NCI-H1436 treated with DMSO at 0.1 percent for 48 hours (cell line): ENCODE data around the gene ITPR2.
"Not testable (repeated sequence)": the region's sequence is repeated elsewhere in the genome, so short reads cannot be mapped to it uniquely, and the experiment has no call there.

Experiments used
- DNase-seq: peaks from one replicate; lab custom pipeline; 2025; lab: John Stamatoyannopoulos, UW

Gene ITPR2

DNA sequence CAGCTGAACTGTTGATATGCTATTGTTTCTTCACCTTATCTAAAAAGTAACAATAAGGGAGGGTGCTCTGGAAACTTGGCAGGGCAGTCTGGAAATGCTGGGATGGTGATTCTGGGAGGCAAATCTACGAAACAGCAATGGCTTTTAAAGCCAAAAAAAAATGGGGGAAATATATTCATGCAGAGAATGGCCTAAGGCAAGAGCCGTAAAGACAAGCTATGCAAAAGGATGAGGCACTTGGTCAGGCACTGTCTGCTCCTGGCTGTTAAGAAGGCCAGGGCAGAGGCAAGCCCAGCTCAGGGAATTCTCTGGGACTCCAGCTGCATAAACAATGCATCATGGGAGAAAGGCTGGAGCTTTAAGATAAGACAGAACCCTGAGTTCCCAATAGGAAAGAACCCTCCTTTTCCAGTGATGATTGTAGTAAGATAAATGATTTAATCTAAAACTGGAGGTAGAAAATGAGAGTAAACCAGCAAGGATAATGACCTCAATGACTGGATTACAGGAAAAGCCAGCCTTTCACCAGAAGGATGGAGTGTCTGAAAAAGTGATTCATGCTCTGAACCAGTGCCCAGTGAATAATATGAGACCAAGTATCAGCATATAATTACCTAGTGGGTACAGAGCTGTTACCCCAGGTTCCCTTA lies 46.0 kb downstream of the ITPR2 start:
- no peak for DNase-seq

DNA sequence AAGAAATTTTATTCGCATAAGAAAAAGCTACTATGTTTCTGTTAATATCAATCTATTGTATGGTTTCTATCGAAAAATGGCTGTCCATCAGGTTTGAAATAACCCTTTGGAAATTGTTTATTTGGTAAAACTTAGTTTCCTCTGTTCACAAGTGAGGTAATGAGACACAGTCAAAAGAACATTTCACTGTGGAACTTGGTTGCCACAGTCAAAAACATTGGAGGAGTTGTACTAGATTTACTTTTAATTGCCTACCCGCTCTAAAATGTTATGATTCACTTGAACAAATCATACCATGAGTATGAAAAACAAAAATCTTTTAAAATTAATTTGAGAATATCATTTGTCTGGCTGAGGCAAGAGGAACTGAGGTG lies 46.5 kb downstream of the ITPR2 start:
- no peak for DNase-seq

DNA sequence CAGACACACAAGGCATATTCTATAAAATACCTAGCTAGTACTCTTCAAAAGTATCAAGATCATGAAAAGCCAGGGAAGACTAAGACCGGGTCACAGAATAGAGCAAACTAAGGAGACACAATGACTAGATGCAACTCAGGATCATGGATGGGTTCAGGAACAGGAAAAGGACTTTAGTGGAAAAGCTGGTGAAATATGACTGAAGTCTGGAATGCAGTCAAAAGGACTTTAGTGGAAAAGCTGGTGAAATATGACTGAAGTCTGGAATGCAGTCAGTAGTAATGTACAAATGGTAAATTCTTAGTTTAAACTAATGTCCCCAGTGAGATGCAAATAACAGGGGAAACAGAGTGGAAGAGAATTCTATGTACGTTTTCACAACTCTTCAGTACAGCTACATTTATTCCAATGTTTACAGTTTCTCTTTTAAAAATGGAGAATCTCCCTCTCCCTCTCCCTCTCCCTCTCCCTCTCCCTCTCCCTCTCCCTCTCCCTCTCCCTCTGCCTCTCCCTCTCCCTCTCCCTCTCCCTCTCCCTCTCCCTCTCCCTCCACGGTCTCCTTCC lies 49.1 kb downstream of the ITPR2 start:
- DNase-seq = not testable (repeated sequence)

DNA sequence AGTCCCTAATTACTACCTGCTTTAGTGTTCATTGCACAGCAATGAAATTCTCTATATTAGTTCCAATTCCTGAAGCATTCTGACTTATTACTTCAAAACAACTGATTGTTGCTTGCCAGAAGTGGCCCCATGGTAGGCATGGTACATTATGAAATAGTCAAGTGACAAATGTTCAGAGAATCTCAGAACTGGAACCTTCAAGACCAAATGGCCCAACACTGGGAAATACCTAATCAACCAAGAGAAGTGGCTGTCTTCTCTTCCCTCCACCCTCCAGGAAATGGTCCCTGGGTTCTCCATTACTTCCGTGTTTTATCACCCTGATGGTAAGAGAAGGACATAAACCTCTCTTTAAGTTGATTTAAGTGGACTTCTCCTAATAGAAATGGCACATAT lies 49.9 kb downstream of the ITPR2 start:
- no peak for DNase-seq

DNA sequence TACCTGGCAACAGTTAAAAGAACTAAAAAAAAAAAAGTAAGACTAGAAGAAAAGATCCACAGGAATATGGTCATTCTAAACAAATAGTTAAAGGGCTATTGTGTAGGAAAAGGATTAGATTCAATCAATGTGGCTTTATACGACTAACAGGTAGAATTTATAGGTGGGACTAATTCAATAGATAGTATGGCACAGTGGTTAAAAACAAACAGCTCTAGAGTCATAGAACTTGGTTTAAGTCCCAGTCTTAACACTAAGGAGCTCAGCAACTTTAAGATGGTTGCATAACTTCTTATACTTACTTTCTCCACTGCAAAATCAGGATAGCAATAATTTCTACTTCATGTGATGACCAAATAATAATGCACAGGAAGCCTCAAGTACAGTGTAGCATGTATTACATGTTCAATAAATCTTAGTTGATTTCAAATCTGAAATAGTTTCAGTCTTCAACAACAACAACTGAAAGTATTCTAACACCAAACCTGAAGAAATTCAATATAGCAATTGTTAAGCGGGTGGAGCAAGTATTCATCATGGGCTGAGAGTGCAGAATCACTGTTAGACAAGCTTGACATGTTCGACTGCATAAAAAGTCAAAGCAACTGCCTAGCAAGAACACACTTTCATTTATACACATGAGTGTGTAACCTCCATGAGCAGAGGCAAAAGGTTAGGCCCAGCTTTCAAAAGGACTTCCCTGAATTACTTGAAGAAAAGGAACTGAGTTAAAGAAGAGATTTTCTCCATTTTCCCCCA lies 50.4 kb downstream of the ITPR2 start:
- DNase-seq = no peak

DNA sequence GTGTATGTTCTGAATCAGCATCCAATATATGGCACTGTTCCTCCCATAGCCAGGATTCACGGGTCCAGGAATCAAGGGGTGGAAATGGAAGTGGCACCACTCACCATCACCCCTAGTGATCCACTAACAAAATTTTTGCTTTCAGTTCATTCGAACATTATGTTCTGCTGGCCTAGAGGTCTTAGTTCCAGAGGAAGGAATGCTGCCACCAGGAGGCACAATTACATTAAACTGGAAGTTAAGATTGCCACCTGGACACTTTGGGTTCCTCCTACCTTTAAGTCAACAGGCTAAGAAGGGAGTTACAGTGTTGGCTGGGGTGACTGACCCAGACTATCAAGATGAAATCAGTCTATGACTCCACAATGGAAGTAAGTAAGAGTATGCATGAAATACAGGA lies 52.3 kb downstream of the ITPR2 start:
- not testable (repeated sequence) for DNase-seq

DNA sequence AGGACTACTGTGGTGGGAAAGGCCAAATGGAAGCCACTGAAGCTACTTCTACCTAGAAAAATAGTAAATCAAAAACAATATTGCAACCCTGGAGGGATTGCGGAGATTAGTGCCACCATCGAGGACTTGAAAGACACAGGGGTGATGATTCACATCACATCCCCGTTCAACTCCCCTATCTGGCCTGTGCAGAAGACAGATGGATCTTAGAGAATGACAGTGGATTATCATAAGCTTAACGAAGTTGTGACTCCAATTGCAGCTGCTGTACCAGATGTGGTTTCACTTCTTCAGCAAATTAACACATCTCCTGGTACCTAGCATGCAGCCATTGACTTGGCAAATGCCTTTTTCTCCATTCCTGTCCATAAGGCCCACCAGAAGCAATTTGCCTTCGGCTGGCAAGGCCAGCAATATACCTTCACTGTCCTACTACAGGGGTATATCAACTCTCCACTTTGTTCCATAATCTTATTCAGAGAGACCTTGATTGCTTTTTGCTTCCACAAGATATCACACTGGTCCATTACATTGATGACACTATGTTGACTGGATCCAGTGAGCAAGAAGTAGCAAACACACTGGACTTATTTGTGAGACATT lies 54.7 kb downstream of the ITPR2 start:
- not testable (repeated sequence) for DNase-seq

DNA sequence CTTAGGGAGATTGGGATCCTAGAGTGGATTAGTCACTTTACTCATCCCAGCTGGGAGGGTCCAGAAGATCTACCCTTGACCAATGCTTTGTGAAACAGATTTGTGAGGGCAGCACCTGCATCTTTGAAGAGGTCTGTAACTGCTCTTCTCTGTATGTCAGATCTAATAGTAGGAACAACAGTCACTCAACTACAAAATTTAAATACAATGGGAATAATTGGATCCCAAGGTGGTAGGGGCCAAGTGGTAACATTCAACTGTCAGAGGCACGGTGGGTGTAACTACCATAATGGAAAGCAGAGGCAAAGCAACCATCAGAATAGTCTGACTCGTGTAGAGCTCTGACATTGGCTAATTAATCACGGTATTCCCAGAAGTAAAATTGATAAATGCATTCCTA lies 55.8 kb downstream of the ITPR2 start:
- no peak for DNase-seq

DNA sequence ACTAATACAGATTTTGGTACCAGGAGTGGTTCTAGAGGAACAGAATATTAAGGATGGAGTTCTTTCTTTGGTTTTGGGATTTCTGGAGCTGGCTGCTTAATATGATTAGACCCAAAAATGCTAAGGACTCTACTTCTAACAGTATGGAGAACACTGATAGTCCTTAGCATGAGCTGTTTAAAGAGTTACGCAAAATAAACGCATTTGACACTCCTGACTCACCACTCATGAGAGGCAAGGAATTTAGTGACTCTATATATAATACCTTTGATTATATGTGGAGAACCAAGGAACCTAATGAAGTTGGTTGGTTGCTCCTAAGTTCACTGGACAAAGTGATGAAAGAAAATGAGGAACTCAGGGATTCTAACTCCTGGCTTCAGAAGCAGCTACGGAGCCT lies 57.0 kb downstream of the ITPR2 start:
- DNase-seq = not testable (repeated sequence)

DNA sequence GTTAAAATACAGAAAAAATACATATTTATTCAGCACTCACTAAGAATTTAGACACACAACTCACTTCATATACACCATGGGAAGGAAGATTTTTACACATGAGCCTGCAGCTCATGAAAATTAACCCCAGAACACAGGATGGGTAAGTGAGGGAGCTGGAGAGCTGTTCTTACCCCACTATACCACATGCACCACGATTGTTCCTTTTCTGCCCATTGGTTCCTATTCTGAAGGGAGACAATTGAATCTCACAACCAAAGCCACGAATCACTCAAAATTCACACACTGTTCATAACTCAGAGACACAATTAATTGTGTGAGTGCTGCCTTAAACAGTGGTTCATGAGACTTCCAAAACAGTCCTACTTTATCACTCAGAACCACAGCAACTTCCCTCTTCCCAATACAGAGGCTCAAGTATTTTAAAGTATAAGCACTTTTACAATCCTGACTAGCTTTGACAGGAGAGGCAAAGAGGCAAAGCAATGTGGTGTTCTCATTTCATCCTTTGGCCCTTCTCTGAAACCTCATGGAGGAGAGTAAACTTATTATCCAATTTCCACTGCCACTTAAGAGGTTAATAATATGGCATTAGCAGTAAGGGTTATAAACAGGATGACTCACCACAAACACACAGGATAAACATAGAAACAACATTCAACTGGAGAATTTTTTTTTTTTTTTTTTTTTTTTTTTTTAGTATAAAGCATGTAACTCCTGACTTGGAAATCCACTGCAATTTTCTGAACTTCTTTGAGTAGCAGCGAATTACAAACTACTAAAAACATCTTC lies 59.5 kb downstream of the ITPR2 start:
- no peak for DNase-seq

DNA sequence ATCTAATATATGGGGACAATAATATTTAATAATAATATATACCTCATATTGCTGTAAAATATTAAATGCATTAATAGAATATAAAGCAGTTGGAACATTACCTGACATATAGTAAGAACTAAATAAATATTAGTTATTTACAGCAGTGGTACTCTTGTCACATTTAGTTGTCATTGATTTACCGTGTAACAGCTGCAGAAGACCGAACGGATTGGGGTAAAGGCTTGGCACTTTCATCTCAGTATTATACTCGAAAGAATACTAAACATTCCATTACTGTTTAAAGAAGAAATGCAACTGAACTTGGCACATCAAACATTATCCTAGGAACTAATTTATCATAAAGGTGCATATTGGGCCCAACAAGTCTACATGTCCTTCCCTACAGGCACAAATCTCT lies 61.1 kb downstream of the ITPR2 start:
- DNase-seq = no peak

DNA sequence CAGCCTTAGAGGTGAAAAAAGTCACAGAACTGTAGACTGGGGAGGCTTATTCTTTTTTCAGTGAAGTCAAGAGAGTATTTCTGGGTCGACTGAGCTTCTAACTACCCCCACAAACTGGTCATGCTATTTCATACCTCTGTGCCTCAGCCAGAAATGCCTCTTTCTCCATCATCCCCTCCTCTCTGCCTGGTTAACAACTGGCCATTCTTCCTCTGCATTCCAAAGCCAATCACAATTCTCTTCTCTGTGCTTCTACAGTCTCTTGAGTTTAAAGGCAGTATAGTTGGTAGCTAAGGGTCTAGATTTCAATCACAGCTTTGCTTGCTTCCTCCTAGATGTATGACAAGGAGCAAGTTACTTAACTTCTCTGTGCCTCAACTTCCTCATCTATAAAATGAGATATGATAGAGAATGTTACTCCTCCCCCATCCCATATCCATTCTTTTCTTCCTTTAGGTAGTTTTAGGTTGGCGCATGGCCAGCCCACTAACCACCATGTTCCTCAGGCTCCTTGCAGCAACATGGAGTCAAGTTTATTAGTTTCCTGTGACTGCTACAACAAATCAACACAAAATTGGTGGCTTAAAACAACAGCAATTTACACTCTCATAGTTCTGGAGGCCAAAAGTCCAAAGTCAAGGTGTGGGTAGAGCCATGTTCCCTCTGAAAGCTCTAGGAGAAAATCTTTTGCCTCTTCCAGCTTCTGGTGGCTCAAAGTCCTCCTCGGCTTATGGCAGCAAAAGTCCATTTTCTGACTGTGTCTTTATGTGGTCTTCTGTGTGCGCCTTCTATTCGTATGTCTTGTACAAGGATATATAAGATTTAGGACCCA lies 62.5 kb downstream of the ITPR2 start:
- DNase-seq = no peak

DNA sequence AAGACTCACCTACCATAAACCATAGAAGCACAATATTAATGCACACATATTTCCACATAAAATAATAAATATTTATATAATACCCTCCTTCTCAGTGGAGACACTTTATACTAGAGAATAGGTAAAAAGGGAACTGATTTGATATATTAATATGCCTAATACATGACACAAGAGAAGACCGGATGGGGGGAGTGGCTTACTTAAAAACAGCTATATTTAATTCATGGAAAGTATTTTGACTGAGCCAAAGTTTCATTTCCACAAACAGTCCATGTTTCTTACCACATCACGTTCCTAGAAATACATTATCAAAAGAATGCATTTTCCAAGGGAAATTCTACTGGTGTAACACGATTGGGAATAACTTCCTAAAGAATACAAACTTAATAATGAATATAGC lies 63.4 kb downstream of the ITPR2 start:
- DNase-seq = no peak

DNA sequence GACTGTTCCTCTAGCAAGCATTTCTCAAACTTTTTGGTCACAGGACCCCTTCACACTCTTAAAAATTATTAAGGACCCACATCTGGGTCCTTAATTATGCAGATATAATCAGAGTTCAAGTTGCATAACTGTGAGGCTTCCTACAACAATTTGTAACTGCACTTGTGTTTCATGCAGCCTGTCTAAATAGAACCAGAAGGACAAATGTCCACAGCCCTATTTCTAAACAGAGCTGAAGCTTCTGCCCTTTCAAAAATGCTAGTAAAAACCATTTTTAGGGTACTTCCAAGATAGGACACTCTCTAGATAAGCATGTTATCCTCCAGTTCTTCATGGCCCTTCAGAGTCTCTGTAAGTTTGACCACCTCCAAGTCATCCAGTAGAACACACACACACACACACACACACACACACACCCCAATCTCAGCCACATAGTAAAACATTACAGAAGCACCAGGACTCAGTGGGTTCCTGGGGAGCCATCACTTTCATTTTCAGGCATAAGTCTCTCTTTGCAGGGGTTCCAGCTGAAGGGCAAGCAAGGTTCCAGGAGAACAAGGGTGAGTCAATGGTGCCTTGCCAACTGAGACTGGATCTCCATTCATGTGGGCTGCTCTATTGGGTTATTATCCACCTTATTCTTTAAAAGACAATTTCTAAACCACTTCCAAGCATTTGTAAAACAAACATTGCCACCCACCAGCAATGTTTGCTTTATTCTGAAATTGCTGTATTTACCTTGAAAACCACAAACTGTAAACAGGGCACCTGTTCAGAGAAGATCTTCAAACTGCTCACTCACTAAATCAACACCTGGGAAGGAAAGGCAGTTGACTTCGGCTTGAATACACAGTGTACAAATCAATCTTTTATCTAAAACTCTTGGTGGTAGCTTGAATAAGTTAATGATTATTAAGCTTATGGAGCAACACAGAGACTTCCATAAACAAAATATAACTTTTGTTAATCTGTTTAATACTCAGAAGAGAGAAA lies 64.1 kb downstream of the ITPR2 start:
- no peak for DNase-seq

DNA sequence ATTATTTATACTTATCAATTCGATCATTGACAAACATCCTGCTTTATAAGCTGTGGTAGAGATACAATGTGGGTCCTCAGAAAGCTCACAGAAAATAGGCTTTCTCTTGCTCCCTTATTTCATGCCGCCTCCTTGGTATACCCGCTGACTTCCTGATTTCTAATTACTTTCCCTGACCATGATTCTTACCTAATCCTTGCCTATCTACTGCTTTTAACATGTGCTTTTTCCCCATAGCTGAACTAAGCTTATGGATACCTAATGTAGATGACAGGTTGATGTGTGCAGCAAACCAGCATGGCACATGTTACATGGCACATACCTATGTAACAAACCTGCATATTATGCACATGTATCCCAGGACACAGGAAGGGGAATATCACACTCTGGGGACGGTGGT lies 65.1 kb downstream of the ITPR2 start:
- no peak for DNase-seq

DNA sequence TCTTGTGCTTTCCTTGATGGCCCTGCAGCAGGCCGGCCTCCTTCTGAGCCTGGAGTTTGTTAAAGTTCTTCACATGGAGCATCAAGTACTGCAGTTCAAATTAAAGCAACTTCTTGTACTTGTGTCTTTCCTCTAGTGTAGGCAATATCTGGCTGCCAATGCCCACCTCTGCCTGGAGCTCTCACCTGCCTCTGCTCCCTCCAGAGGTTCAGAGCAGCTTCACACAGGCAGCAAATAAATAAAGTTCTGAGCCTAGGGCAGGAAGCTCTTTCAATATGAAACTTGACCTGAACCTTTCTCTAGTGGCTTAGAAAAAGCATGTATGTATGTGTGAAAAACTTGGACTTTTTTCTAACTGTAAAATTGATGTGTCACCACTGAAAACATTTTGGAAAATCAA lies 65.9 kb downstream of the ITPR2 start:
- no peak for DNase-seq

DNA sequence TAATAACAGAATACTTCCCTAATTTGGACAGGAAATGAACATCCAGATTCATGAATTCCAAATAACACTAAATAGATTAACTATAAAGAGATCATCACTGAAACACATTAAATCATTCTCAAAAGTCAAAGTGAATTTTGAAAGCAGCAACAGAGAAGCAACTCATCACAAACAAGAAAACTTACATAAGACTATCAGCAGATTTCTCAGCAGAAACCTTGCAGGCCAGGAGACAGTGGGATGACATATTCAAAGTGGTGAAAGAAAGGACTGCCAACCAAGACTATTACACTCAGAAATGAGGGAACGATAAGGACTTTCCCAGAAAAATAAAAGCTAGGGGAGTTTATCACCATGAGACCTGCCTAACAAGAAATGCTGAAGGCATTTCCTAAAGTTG lies 70.8 kb downstream of the ITPR2 start:
- no peak for DNase-seq

DNA sequence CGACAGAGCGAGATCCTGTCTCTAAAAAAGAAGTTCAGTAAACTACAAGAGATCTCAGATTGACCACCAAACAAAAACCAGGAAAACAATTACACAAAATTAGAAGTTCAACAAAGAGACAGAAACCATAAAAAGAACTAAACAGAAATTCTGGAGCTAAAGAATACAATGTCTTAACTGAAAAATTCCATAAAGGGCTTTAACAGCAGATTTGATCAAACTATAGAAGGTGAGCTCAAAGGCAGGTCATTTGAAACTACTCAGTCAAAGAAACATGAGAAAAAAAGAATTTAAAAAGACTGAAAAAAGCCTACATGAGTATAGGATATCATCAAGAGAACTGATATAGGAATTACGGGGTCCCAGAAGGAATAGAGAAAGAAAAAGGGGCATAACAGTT lies 71.2 kb downstream of the ITPR2 start:
- no peak for DNase-seq

DNA sequence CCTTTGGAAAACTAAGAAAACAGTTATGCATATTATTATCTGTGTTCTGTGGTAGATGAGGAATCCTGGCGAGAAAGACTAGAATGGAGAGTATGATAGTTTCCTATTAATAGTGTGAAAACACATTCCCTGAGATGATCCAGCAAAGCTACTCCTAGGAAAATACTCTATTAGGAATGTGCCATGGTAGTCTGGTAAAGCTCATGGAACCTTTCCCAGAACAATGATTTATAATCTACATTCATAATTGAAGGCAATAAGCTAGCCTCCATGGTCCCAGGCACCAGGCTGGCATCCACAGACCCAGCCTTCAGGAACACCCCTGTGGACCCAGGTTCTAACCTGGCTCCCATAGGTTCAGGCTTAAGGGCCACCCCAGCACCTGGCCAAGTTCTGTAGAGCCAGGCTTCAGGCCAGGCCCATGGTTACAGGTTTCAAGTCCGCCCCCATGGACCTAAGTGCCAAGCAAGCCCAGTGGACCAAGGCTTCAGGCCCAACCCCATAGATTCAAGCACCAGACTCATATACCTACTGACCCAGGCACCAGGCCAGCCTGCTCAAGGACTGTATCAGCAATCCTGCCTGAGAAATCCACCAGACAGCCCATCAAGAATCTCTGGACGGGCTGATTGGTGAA lies 72.2 kb downstream of the ITPR2 start:
- DNase-seq = no peak

DNA sequence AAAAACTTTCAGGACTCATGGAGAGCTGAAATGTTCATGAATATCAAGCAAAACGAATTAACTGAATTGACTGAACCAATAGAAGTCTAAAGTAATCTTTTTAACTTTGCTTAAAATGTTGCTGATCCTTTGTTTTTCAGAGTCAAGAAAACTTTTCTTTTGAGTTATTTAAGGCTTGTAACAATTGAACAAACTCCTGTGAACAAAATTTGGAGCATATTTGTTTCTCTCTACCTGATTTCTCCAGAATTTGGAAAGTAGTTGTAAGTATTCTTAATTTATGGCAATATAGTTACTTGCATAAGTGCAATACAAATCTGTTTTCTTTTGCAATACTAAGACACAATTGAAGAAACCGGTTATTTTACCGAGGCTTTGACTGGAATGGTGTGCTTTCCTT lies 77.6 kb downstream of the ITPR2 start:
- not testable (repeated sequence) for DNase-seq
